ENCODE measurements around the gene SEC16A. TPM values are rescaled to one million over a fixed set of nuclear protein-coding genes. Genes with fewer than 3 reads are reported as not detected.

The SEC16A gene
- total RNA-seq, 4 donors from 2014 or later, result 63.5 to 80.8 (median 74.6) TPM

GRCh38 chr9:136399176-136400037 is 83.4 kb downstream of the SEC16A start:
- H3K27ac ChIP-seq, result peak overlapping the region; percentile 18 to 86 (median 28)
- peaks cover 0 to 32% (median 22%) of the 10 kb centered on the region in 4 donors for H3K4me1 ChIP-seq
- DNase-seq, result no peak
- H3K36me3 ChIP-seq, result peaks cover 0 to 43% (median 0%) of the 10 kb centered on the region in 3 donors
- H3K4me3 ChIP-seq, result peak overlapping the region; percentile 90 to 99 (median 94)
- TF ChIP-seq POLR2A (IDR thresholded peaks at IDR 0.05) (no peak), CTCF (IDR thresholded peaks at IDR 0.05) (no peak)
- no peaks in the 10 kb centered on the region for H3K9me3 ChIP-seq
- H3K27me3 ChIP-seq, result no peaks in the 10 kb centered on the region

GRCh38 chr9:136398286-136398685 is 84.6 kb downstream of the SEC16A start:
- H3K4me1 ChIP-seq, result peaks cover 0 to 29% (median 14%) of the 10 kb centered on the region in 4 donors
- H3K27me3 ChIP-seq, result no peaks in the 10 kb centered on the region
- H3K4me3 ChIP-seq, result no peak overlapping the region
- H3K9me3 ChIP-seq, result no peaks in the 10 kb centered on the region
- no peak for DNase-seq
- TF ChIP-seq CTCF (IDR thresholded peaks at IDR 0.05) (no peak), POLR2A (IDR thresholded peaks at IDR 0.05) (no peak)
- H3K36me3 ChIP-seq, result peaks cover 0 to 44% (median 0%) of the 10 kb centered on the region in 3 donors
- H3K27ac ChIP-seq, result no peak overlapping the region

GRCh38 chr9:136397643-136398042 is 85.2 kb downstream of the SEC16A start:
- Histone ChIP-seq H3K36me3 (peaks cover 0 to 48% (median 0%) of the 10 kb centered on the region in 3 donors), H3K4me3 (no peak overlapping the region), H3K4me1 (peaks cover 0 to 29% (median 14%) of the 10 kb centered on the region in 4 donors), H3K27me3 (no peaks in the 10 kb centered on the region), H3K9me3 (no peaks in the 10 kb centered on the region), H3K27ac (no peak overlapping the region)
- DNase-seq, result no peak
- TF ChIP-seq CTCF (IDR thresholded peaks at IDR 0.05) (no peak), POLR2A (IDR thresholded peaks at IDR 0.05) (no peak)

- H3K4me3 ChIP-seq, result no peak overlapping the region
- no peaks in the 10 kb centered on the region for H3K9me3 ChIP-seq
- H3K4me1 ChIP-seq, result peaks cover 0 to 29% (median 14%) of the 10 kb centered on the region in 4 donors
- DNase-seq, result no peak
- no peaks in the 10 kb centered on the region for H3K27me3 ChIP-seq
- H3K36me3 ChIP-seq, result peaks cover 0 to 62% (median 0%) of the 10 kb centered on the region in 3 donors
- TF ChIP-seq CTCF (IDR thresholded peaks at IDR 0.05) (no peak), POLR2A (IDR thresholded peaks at IDR 0.05) (no peak)
- H3K27ac ChIP-seq, result no peak overlapping the region
These were observed 86.7 kb downstream of the SEC16A start for GRCh38 chr9:136396219-136396515.

- no peak for DNase-seq
- Histone ChIP-seq H3K4me1 (peaks cover 0 to 27% (median 13%) of the 10 kb centered on the region in 4 donors), H3K27me3 (no peaks in the 10 kb centered on the region), H3K36me3 (peaks cover 0 to 63% (median 0%) of the 10 kb centered on the region in 3 donors), H3K4me3 (no peak overlapping the region), H3K9me3 (no peaks in the 10 kb centered on the region), H3K27ac (no peak overlapping the region)
- TF ChIP-seq CTCF (IDR thresholded peaks at IDR 0.05) (no peak), POLR2A (IDR thresholded peaks at IDR 0.05) (no peak)
These were observed 87.3 kb downstream of the SEC16A start for GRCh38 chr9:136395345-136396218.

All from Peyer's patch (tissue), 4 donors.